ENCODE data around the gene CDKN1C.

The CDKN1C gene

DNA sequence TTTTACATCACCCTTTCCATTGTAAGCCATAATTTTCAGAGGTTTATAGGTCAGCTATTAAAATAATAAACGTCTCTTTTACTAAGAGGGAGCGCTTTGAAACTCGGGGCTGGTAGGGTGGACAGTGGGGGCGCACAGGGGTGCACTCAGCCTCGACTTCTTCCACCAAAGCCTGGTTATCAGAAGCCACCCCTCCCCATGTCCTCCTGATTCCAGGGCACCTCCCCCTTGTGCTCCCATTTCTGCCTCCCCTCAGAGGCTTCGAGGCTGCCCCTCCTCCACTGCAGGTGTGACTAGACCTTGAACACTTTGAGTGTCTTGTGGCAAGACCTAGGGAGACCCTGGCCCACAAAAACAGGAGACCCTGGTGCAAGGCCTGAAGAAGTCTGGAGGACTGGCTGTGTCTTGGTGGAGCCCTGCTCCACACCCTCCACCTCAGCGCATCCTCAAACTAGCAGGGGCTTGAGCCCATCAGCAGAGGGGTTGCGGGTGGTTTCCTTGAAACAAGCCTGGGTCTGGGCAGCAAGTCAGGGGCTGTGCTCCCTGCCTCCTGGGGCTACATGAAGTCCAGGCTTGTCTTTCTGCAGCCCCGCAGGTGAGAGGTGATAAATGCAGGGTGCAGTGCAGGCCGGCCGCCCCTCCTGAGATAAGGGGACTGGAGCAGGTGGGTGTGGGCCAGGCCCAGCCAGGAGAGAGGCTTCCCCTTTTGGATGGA, 3.0 kb downstream of the CDKN1C start:
- Histone ChIP-seq H3K14ac (ENCODE audit: low read length) (no peak overlapping the region), H3K4ac (ENCODE audit: low read depth, low read length) (no peak overlapping the region), H2AK5ac (ENCODE audit: low read length) (no peak overlapping the region), H3K4me1 (ENCODE audit: control insufficient read depth in 1 of 2, insufficient read depth in 2 of 2, low read length in 2 of 2) (peaks cover 5 to 12% of the 10 kb centered on the region in 2 experiments), H2BK120ac (ENCODE audit: insufficient read depth, low read length, poor library complexity) (no peak overlapping the region), H4K12ac (ENCODE audit: low read depth, low read length) (no peak overlapping the region), H3K79me2 (ENCODE audit: control insufficient read depth, insufficient read depth, low read length, poor library complexity) (peaks cover 7% of the 10 kb centered on the region), H2AFZ (ENCODE audit: insufficient read depth, low read length, poor library complexity) (no peak overlapping the region), H2BK5ac (ENCODE audit: low read depth, low read length, poor library complexity) (no peak overlapping the region), H4K91ac (ENCODE audit: low read depth, low read length) (no peak overlapping the region), H3K27ac (ENCODE audit: low read depth, low read length) (no peak overlapping the region), H2BK12ac (ENCODE audit: low read length) (no peak overlapping the region), H3K4me3 (ENCODE audit: low read depth, low read length) (no peak overlapping the region), H3K36me3 (ENCODE audit: control insufficient read depth in 1 of 2, insufficient read depth in 2 of 2, low read length in 2 of 2) (peaks cover 0 to 8% of the 10 kb centered on the region in 2 experiments), H3K23ac (ENCODE audit: low read length) (no peak overlapping the region), H3K79me1 (ENCODE audit: low read length) (peaks cover 14% of the 10 kb centered on the region), H4K8ac (ENCODE audit: low read depth, low read length) (no peak overlapping the region), H3K9ac (ENCODE audit: low read length) (no peak overlapping the region), H3K27me3 (ENCODE audit: insufficient read depth, low read length) (peaks cover 12% of the 10 kb centered on the region), H3K18ac (ENCODE audit: low read length) (no peak overlapping the region), H3K9me3 (ENCODE audit: insufficient read depth, low read depth, low read length) (peaks cover 10% of the 10 kb centered on the region), H3K4me2 (ENCODE audit: low read length) (peak overlapping the region; percentile 42)
- DNase-seq = peak; percentile 64 to 73
- WGBS (ENCODE audit: extremely low coverage, insufficient coverage, insufficient read length) = no CpG with 5 or more reads among the region's 11 CpGs

DNA sequence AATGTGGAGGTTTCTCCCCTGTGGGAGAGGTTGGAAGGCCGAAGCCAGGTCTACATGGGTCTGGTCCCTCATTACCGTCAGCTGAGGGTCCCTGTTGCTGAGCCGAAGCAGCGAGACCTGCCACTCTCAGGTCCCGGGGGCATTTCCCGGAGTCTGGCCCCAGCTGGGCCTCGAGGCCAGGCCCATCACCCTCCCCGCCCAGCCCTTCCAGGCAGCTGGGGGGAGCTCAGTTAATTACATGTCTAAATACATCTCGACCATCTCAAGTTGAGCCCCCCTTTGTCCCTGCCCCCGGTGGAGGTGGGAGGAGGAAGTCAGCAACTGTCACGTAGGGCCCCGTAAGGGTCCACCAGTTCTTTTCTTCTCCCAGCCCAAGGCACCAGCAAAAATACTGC, 3.6 kb downstream of the CDKN1C start:
- no peak overlapping the region for H2AFZ ChIP-seq (ENCODE audit: insufficient read depth, low read length, poor library complexity)
- H3K79me2 ChIP-seq (ENCODE audit: control insufficient read depth, insufficient read depth, low read length, poor library complexity) = peaks cover 7% of the 10 kb centered on the region
- WGBS (ENCODE audit: extremely low coverage, insufficient coverage, insufficient read length) = no CpG with 5 or more reads among the region's 12 CpGs
- no peak overlapping the region for H3K27ac ChIP-seq (ENCODE audit: low read depth, low read length)
- no peak overlapping the region for H2BK12ac ChIP-seq (ENCODE audit: low read length)
- H3K9me3 ChIP-seq (ENCODE audit: insufficient read depth, low read depth, low read length) = peaks cover 10% of the 10 kb centered on the region
- H4K91ac ChIP-seq (ENCODE audit: low read depth, low read length) = no peak overlapping the region
- H3K23ac ChIP-seq (ENCODE audit: low read length) = no peak overlapping the region
- DNase-seq = no peak
- no peak overlapping the region for H3K18ac ChIP-seq (ENCODE audit: low read length)
- H3K4me3 ChIP-seq (ENCODE audit: low read depth, low read length) = no peak overlapping the region
- peaks cover 12% of the 10 kb centered on the region for H3K27me3 ChIP-seq (ENCODE audit: insufficient read depth, low read length)
- H3K4ac ChIP-seq (ENCODE audit: low read depth, low read length) = no peak overlapping the region
- no peak overlapping the region for H3K9ac ChIP-seq (ENCODE audit: low read length)
- H2BK120ac ChIP-seq (ENCODE audit: insufficient read depth, low read length, poor library complexity) = no peak overlapping the region
- H4K12ac ChIP-seq (ENCODE audit: low read depth, low read length) = no peak overlapping the region
- no peak overlapping the region for H3K4me2 ChIP-seq (ENCODE audit: low read length)
- H3K4me1 ChIP-seq (ENCODE audit: control insufficient read depth in 1 of 2, insufficient read depth in 2 of 2, low read length in 2 of 2) = peaks cover 5 to 12% of the 10 kb centered on the region in 2 experiments
- no peak overlapping the region for H4K8ac ChIP-seq (ENCODE audit: low read depth, low read length)
- peaks cover 14% of the 10 kb centered on the region for H3K79me1 ChIP-seq (ENCODE audit: low read length)
- H3K36me3 ChIP-seq (ENCODE audit: control insufficient read depth in 1 of 2, insufficient read depth in 2 of 2, low read length in 2 of 2) = peaks cover 0 to 8% of the 10 kb centered on the region in 2 experiments
- no peak overlapping the region for H2AK5ac ChIP-seq (ENCODE audit: low read length)
- H2BK5ac ChIP-seq (ENCODE audit: low read depth, low read length, poor library complexity) = no peak overlapping the region
- no peak overlapping the region for H3K14ac ChIP-seq (ENCODE audit: low read length)

- peaks cover 7% of the 10 kb centered on the region for H3K79me2 ChIP-seq (ENCODE audit: control insufficient read depth, insufficient read depth, low read length, poor library complexity)
- peaks cover 0 to 8% of the 10 kb centered on the region in 2 experiments for H3K36me3 ChIP-seq (ENCODE audit: control insufficient read depth in 1 of 2, insufficient read depth in 2 of 2, low read length in 2 of 2)
- no peak overlapping the region for H3K23ac ChIP-seq (ENCODE audit: low read length)
- peaks cover 14% of the 10 kb centered on the region for H3K79me1 ChIP-seq (ENCODE audit: low read length)
- DNase-seq = peak; percentile 78 to 80
- H2BK120ac ChIP-seq (ENCODE audit: insufficient read depth, low read length, poor library complexity) = no peak overlapping the region
- H3K4me2 ChIP-seq (ENCODE audit: low read length) = no peak overlapping the region
- H3K14ac ChIP-seq (ENCODE audit: low read length) = no peak overlapping the region
- H3K4me3 ChIP-seq (ENCODE audit: low read depth, low read length) = no peak overlapping the region
- no peak overlapping the region for H3K18ac ChIP-seq (ENCODE audit: low read length)
- H3K4ac ChIP-seq (ENCODE audit: low read depth, low read length) = no peak overlapping the region
- no CpG with 5 or more reads among the region's 19 CpGs for WGBS (ENCODE audit: extremely low coverage, insufficient coverage, insufficient read length)
- no peak overlapping the region for H4K8ac ChIP-seq (ENCODE audit: low read depth, low read length)
- no peak overlapping the region for H3K27ac ChIP-seq (ENCODE audit: low read depth, low read length)
- H2BK5ac ChIP-seq (ENCODE audit: low read depth, low read length, poor library complexity) = no peak overlapping the region
- H3K4me1 ChIP-seq (ENCODE audit: control insufficient read depth in 1 of 2, insufficient read depth in 2 of 2, low read length in 2 of 2) = peaks cover 0 to 8% of the 10 kb centered on the region in 2 experiments
- no peak overlapping the region for H3K9ac ChIP-seq (ENCODE audit: low read length)
- H3K27me3 ChIP-seq (ENCODE audit: insufficient read depth, low read length) = peaks cover 12% of the 10 kb centered on the region
- no peak overlapping the region for H2AFZ ChIP-seq (ENCODE audit: insufficient read depth, low read length, poor library complexity)
- H2BK12ac ChIP-seq (ENCODE audit: low read length) = no peak overlapping the region
- peaks cover 10% of the 10 kb centered on the region for H3K9me3 ChIP-seq (ENCODE audit: insufficient read depth, low read depth, low read length)
- H4K12ac ChIP-seq (ENCODE audit: low read depth, low read length) = no peak overlapping the region
- H2AK5ac ChIP-seq (ENCODE audit: low read length) = no peak overlapping the region
- no peak overlapping the region for H4K91ac ChIP-seq (ENCODE audit: low read depth, low read length)
Observed at GRCh38 chr11:2881076-2881980, 4.2 kb downstream of the CDKN1C start.

GRCh38 chr11:2880646-2881045, 4.9 kb downstream of the CDKN1C start:
- H3K27me3 ChIP-seq (ENCODE audit: insufficient read depth, low read length) = peaks cover 12% of the 10 kb centered on the region
- no peak overlapping the region for H4K12ac ChIP-seq (ENCODE audit: low read depth, low read length)
- no peak overlapping the region for H3K18ac ChIP-seq (ENCODE audit: low read length)
- no peak overlapping the region for H3K4me3 ChIP-seq (ENCODE audit: low read depth, low read length)
- H3K79me2 ChIP-seq (ENCODE audit: control insufficient read depth, insufficient read depth, low read length, poor library complexity) = peaks cover 7% of the 10 kb centered on the region
- WGBS (ENCODE audit: extremely low coverage, insufficient coverage, insufficient read length) = no CpG with 5 or more reads among the region's 7 CpGs
- H2BK5ac ChIP-seq (ENCODE audit: low read depth, low read length, poor library complexity) = no peak overlapping the region
- H3K4ac ChIP-seq (ENCODE audit: low read depth, low read length) = no peak overlapping the region
- H3K4me2 ChIP-seq (ENCODE audit: low read length) = no peak overlapping the region
- H3K4me1 ChIP-seq (ENCODE audit: control insufficient read depth in 1 of 2, insufficient read depth in 2 of 2, low read length in 2 of 2) = peaks cover 0 to 6% of the 10 kb centered on the region in 2 experiments
- H4K91ac ChIP-seq (ENCODE audit: low read depth, low read length) = no peak overlapping the region
- H2BK12ac ChIP-seq (ENCODE audit: low read length) = no peak overlapping the region
- H2BK120ac ChIP-seq (ENCODE audit: insufficient read depth, low read length, poor library complexity) = no peak overlapping the region
- H3K36me3 ChIP-seq (ENCODE audit: control insufficient read depth in 1 of 2, insufficient read depth in 2 of 2, low read length in 2 of 2) = peaks cover 0 to 8% of the 10 kb centered on the region in 2 experiments
- H4K8ac ChIP-seq (ENCODE audit: low read depth, low read length) = no peak overlapping the region
- H2AFZ ChIP-seq (ENCODE audit: insufficient read depth, low read length, poor library complexity) = no peak overlapping the region
- H3K9me3 ChIP-seq (ENCODE audit: insufficient read depth, low read depth, low read length) = peaks cover 10% of the 10 kb centered on the region
- no peak overlapping the region for H3K9ac ChIP-seq (ENCODE audit: low read length)
- no peak overlapping the region for H2AK5ac ChIP-seq (ENCODE audit: low read length)
- peaks cover 11% of the 10 kb centered on the region for H3K79me1 ChIP-seq (ENCODE audit: low read length)
- no peak overlapping the region for H3K14ac ChIP-seq (ENCODE audit: low read length)
- H3K23ac ChIP-seq (ENCODE audit: low read length) = no peak overlapping the region
- DNase-seq = peak; percentile 51 to 64
- no peak overlapping the region for H3K27ac ChIP-seq (ENCODE audit: low read depth, low read length)
